Nephron progenitor cell (in vitro differentiated cells): Measurements from ENCODE around the gene KRT81.

Experiments used
- DNase-seq: peaks from one replicate; pipeline ENCODE4 v3.0.0; 2021
- H3K27ac Mint-ChIP-seq: 2 replicates; pipeline ENCODE4 v1.8.0; 2021; ENCODE audit warnings: mild to moderate bottlenecking, moderate library complexity, mixed read lengths
- H3K27me3 Mint-ChIP-seq: 2 replicates; pipeline ENCODE4 v1.8.0; 2021; ENCODE audit warnings: mild to moderate bottlenecking, low read depth, mixed read lengths; ENCODE audit not compliant: poor library complexity
- H3K36me3 Mint-ChIP-seq: 2 replicates; pipeline ENCODE4 v1.8.0; 2021; ENCODE audit warnings: low read depth, mixed read lengths
- H3K4me1 Mint-ChIP-seq: 2 replicates; pipeline ENCODE4 v1.8.0; 2021; ENCODE audit warnings: mixed read lengths
- H3K4me3 Mint-ChIP-seq: 2 replicates; pipeline ENCODE4 v1.8.0; 2021; ENCODE audit warnings: mild to moderate bottlenecking, moderate library complexity, mixed read lengths
- H3K9me3 Mint-ChIP-seq: 2 replicates; pipeline ENCODE4 v1.8.0; 2021; ENCODE audit warnings: mild to moderate bottlenecking, moderate library complexity, mixed read lengths
- TF ChIP-seq, protein P1 (sequence below): fragments of 200-600 bp; sonication (generic); IDR thresholded peaks from 2 replicates; pipeline ENCODE4 v1.5.0; 2021; ENCODE audit warnings: antibody characterized with exemption

The KRT81 gene

DNA sequence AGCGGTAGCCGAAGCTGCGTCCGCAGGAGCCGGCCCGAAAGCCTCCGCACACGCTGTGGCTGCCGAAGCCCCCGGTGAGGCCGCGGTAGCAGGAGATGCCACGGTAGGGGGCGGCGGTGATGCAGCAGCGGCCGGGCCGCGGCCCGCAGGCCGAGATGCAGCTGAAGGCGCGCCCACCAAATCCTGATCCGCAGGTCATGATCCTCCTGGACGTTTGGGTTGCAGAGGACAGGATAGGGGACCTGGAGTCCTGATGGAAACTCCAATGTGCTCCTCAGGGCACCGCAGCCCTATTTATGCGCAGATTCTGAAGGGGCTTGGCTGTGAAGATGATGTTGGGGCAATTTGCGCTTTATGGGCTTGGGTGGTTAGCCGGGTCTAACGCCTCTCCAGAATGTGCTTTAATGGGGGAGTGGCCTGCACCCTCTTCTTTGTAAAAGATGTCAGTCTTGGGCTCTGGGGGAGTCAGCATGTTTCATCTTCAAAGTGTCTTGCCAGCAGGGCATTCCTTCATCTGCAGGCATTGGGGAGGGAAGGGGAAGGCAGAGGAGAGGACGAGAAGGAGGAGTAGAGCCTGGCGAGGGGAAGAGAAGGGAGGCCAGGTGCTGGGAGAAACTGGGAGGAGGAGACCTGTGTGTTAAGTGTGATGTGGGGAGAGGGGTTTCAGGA lies at the start of gene KRT81:
Gene KRT81 (minus strand): TSS at position 268 of the 669 bp plus-strand sequence. CDS start 69 bp downstream, at position 199.
- Mint-ChIP-seq H3K9me3 (no peaks in the 10 kb centered on the region), H3K4me3 (no peak within 1 kb of the TSS), H3K27me3 (peaks cover 33% of the 10 kb centered on the region), H3K36me3 (no peaks in the 10 kb centered on the region), H3K27ac (no peak within 1 kb of the TSS), H3K4me1 (peaks cover 6% of the 10 kb centered on the region)
- TF ChIP-seq, protein P1, sequence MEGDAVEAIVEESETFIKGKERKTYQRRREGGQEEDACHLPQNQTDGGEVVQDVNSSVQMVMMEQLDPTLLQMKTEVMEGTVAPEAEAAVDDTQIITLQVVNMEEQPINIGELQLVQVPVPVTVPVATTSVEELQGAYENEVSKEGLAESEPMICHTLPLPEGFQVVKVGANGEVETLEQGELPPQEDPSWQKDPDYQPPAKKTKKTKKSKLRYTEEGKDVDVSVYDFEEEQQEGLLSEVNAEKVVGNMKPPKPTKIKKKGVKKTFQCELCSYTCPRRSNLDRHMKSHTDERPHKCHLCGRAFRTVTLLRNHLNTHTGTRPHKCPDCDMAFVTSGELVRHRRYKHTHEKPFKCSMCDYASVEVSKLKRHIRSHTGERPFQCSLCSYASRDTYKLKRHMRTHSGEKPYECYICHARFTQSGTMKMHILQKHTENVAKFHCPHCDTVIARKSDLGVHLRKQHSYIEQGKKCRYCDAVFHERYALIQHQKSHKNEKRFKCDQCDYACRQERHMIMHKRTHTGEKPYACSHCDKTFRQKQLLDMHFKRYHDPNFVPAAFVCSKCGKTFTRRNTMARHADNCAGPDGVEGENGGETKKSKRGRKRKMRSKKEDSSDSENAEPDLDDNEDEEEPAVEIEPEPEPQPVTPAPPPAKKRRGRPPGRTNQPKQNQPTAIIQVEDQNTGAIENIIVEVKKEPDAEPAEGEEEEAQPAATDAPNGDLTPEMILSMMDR: no peak
- DNase-seq: no peak

DNA sequence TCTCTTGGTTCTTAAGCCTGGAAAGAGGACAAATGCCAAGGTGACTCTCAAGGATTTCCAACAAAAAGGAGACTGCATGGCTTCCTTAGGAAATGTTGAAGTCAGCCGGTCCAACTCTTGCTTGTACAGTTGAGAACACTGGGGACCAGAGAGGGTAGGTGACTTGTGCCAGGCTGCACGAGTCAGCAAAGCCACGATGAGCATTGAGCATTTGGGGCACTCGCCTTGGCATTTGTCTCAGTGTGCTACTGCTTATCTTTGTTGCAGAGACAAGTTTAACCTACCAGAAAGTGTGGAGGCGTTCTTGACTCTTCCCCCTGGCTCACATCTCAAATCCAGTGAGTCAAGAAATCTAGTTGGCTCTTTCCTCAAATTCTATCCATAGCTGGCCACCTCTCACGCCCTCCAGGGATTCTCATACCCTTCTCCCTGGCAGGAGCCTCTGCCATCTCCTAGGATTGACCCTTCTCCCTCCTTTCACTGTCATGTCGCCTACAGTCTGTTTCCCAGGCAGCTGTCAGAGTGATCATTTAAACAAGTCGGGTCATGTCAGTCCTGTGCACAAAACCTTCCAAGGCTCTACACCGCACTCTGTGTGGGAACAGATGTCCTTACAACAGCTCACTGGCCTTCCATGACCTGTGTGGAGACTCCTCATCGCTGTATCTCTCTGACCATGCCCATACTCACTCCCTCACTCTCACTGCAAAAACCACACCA lies 47.1 kb upstream of the KRT81 start:
- no peak overlapping the region for H3K27ac Mint-ChIP-seq

DNA sequence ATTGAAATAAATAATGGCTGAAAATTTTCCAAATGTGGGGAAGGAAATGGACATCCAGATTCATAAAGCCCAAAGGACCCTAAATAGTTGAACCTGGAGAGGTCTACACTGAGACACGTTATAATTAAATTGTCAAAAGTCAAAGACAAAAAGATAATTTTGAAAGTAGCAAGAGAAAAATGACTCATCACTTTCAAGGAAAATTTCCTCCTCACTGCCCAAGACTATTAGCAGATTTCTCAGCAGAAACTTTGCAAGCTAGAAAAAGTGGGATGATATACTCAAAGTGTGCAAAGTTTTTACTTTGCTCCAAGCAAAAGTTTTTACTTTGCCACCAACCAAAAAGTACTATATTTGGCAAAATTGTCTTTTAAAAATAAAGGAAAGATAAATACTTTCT lies 45.7 kb upstream of the KRT81 start:
- TF ChIP-seq, protein P1: no peak
- Mint-ChIP-seq H3K4me1 (no peaks in the 10 kb centered on the region), H3K36me3 (no peaks in the 10 kb centered on the region), H3K27ac (no peak overlapping the region), H3K27me3 (peaks cover 10% of the 10 kb centered on the region), H3K4me3 (no peak overlapping the region), H3K9me3 (peaks cover 18% of the 10 kb centered on the region)
- DNase-seq: no peak

More for the DNA sequence above, 47.1 kb upstream of the KRT81 start:
- TF ChIP-seq, protein P1: no peak
- no peak for DNase-seq
- H3K4me3 Mint-ChIP-seq: no peak overlapping the region
- H3K36me3 Mint-ChIP-seq: no peaks in the 10 kb centered on the region
- peaks cover 25% of the 10 kb centered on the region for H3K9me3 Mint-ChIP-seq
- peaks cover 9% of the 10 kb centered on the region for H3K27me3 Mint-ChIP-seq
- no peaks in the 10 kb centered on the region for H3K4me1 Mint-ChIP-seq

DNA sequence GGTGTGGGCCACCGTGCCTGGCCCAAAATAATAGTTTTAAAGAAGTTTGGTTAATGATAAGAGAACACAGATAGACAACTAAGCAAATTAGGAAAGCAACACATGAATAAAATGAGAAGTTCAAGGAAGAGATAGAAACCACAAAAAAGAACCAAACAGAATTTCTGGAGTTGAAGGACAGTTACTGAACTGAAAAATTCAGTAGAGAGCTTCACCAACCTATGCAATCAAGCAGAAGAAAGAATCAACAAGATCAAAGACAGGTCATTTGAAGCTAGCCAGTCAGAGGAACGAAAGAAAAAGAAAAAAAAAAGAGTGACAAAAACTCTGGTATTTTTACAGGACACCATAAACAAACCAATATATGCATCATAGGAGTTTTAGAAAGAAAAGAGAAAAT lies 45.3 kb upstream of the KRT81 start:
- Mint-ChIP-seq H3K27ac (no peak overlapping the region), H3K4me3 (no peak overlapping the region), H3K9me3 (peaks cover 18% of the 10 kb centered on the region), H3K36me3 (no peaks in the 10 kb centered on the region), H3K27me3 (peaks cover 13% of the 10 kb centered on the region), H3K4me1 (no peaks in the 10 kb centered on the region)
- TF ChIP-seq, protein P1: no peak
- no peak for DNase-seq

DNA sequence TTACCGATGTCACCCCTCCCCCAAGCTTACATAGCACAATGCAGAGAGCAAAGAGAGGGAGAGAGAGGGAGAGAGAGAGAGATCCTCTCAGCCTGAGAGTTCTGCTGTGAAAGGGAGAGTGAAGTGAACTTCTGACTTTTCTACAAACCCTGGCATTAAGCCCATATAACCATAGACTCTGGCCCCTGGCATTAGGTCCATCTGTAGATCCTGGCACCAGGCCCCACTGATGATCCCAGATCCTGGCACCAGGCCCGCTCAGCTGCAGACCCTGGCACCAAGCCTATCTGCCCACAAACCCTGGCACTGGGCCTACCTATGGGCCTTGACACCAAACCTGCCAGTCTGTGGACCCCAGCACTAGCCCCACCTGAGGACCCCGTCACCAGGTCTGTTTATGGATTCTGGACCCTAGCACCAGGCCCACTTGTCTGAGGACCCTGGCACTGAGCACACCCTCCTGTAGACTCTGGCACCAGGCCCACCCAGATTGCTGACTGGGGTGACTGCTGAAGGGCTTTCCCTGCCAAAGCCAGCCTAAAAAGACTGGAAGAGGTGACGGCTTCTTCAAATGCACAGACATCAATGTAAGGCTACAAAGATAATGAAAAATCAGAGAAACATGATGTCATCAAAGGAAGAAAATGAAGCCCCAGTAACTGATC lies 44.4 kb upstream of the KRT81 start:
- peaks cover 9% of the 10 kb centered on the region for H3K27me3 Mint-ChIP-seq
- no peak overlapping the region for H3K27ac Mint-ChIP-seq
- H3K9me3 Mint-ChIP-seq: peaks cover 18% of the 10 kb centered on the region
- no peak for DNase-seq
- no peaks in the 10 kb centered on the region for H3K36me3 Mint-ChIP-seq
- TF ChIP-seq, protein P1: no peak
- no peaks in the 10 kb centered on the region for H3K4me1 Mint-ChIP-seq
- H3K4me3 Mint-ChIP-seq: no peak overlapping the region
